ENCODE data around the gene CASP3.

Gene CASP3

DNA sequence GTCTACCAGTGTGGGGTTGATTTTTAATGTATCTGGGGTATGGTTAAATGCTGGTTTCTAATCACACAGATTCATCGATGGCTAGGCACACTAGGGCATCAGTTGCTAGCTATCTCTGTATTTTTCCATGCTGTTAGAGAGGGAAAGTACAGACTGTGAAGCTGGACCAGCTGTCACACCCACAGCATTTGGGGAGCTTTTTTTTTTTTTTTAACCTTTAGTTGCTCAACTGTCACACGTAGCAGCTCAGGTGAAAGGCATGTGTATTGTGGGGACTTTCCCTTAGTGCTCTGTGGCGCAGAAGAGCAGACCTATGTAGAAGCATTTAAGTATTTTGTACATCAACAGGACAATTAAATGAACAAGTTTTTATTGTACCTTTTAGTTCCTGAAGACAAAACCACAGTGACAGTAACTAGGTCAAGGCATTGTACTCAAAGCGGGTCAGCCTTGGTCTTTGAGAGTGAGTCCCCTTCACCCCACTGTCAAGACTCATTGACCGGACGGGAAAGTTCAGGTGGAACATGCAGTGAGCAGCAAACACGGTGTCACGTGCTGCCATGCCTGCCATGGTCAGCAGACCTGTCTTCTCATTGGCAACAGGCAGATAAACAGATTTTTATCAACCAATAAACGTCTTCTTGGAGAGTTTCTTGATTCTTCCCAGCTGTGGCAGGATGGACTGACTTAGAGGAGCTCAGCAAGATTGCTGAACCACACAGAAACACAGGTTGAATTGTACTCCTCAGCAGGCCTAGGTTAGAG, 65.3 kb downstream of the CASP3 start:
- peaks cover 13% of the 10 kb centered on the region for H3K36me3 Mint-ChIP-seq (ENCODE audit: low read depth)
- no peak overlapping the region for H3K4me3 Mint-ChIP-seq
- H3K27ac Mint-ChIP-seq = peak overlapping the region; percentile 39
- H3K4me1 Mint-ChIP-seq (ENCODE audit: low read depth) = peaks cover 22% of the 10 kb centered on the region
- H3K27me3 Mint-ChIP-seq (ENCODE audit: low read depth) = peaks cover 4% of the 10 kb centered on the region
- H3K9me3 Mint-ChIP-seq = peaks cover 19% of the 10 kb centered on the region
